NCI-H1436 treated with DMSO at 0.1 percent for 48 hours (cell line): ENCODE results near the gene POU2AF2.
A peak's percentile ranks its signal among the peaks of the same experiment; 100 is the strongest.

ENCODE experiments used
- DNase-seq: peaks from one replicate; lab custom pipeline; 2025; lab: John Stamatoyannopoulos, UW

POU2AF2 gene

DNA sequence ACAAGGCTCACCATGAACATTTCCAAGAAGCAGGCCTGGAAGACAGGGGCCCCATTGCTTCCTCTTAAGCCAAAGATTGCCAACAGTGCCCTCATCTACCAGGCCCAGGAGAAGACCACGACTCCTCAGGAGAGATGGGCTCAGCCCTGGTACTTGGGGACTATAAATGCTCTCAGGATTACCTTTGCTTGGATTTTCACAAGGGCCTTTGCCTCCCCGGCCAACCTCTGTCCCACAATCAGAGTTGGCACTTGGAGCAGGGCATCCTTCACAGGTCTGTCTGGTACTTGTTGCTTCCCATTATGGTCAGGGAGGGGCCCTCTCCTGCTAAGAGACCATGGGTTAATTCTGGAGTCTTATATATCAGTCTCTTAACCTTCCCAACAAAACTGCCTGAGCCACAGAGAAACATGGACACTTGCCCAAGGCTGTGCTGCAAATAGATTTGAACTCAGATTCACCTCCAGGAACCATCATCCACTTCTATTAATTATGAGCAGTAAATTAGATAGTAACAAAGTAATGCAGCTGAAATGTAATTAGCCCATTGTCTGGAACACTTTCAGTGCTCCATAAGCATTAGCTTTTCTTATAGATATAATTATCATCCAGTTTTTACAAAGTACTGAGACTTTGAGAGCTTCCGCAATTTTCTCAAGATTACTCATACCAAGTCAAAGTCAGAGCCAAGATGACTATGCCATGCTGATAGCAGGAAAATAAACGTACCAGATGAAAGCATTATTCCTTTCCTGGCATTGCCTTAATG lies 86.4 kb downstream of the POU2AF2 start:
- peak; percentile 78 for DNase-seq

DNA sequence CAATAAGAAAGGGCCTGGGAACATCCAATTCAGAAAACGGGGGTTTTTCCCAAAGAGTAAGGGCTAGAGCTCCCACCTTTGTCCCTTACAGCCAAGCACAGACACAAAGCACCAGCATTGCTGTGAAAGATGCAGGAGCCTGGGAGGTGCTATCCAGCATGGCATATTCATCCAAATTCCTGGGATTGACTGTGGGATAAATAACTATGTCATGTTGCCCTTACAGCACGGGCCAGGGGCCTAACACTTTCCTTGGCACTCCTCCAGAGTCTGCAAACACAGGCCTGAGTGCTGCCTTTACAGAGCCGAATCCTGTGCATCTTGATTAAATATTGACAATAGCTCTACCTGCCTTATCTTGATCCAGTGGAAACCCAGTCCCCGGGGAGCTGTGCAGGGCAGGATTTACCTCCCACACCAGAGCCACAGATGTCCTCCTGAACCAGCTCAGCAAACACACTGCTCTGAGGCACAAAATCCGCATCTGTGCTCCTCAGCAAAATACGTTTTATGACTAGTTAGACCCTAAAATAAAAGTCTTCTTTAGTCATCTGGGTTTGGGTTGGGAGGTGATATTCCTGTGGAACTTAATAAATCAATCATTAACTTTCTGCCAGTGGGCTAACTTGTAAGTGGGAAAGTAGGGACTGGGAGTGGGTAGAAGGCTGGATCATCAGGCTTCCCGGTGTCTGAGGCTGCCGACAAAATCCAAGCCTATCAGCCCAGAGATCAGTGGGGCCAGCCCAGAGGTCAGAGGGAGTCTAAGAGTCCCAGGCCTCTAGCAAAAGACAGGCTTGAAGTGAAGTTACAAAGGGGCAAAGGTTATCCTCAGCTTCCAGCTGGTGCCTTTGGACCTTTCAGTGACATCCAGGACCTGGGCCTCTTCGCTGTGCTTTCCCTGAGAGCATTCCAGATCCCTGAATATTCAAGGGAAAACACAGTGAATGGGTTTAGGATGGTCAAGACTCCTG lies 89.3 kb downstream of the POU2AF2 start:
- peak; percentile 47 for DNase-seq

DNA sequence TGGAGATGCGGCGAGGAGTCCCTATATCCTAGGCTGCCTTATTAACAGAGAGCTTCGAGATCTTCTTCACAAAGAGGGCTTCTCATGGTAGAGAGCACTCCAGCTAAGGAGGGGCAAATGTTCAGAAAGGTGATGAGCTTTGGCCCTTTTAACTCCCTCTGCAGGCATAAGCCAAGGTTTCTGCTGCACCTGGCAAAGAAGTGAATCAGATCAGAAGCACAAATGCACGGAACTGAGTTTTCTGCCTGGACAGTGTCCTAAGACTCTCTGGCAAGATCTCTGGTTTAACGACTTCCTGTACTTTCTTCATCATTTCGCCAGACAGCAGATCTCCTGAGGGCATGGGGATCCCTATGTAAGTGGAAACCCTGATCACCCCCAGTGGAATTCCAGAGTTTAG lies 90.0 kb downstream of the POU2AF2 start:
- no peak for DNase-seq
